H1 (cell line): ENCODE results near the gene GHRHR. TPM values are rescaled to one million over a fixed set of nuclear protein-coding genes. Genes with fewer than 3 reads are reported as not detected.
A peak's percentile ranks its signal among the peaks of the same experiment; 100 is the strongest.

ENCODE experiments used
- CTCF ChIA-PET: fragments of 300-600 bp; sonication (Branson Sonifier 250); formaldehyde crosslinking; loops from one replicate; lab custom pipeline; 2021; ENCODE audit not compliant: partially characterized antibody; lab: Charles Lee
- POLR2A ChIA-PET: fragments of 300-600 bp; sonication (Branson Sonifier 250); formaldehyde crosslinking; loops from one replicate; lab custom pipeline; 2021; ENCODE audit warnings: inconsistent platforms; ENCODE audit not compliant: partially characterized antibody; lab: Charles Lee
- DNase-seq, 2 experiments: peaks; one replicate each; pipeline versions ENCODE4 v3.0.0 to v3.0.0-alpha.2; 2010 to 2022; ENCODE audit warnings: low spot score in 2 of 2, low read depth in 1 of 2, mixed read lengths in 1 of 2
- FAIRE-seq: peaks from 2 replicates; lab custom pipeline; 2011; peaks lifted over from hg19 to GRCh38; lab: Jason Lieb, UNC
- H2AFZ ChIP-seq: 2 replicates; pipeline ENCODE4 v1.8.1; 2012; ENCODE audit warnings: low read length, inconsistent platforms
- H2AK5ac ChIP-seq: 2 replicates; pipeline ENCODE4 v1.6.1; 2013; ENCODE audit warnings: low read depth, low read length
- H2BK120ac ChIP-seq: replicated peaks from 2 replicates; pipeline ENCODE3; 2013; ENCODE audit warnings: low read depth, low read length, inconsistent platforms
- H2BK12ac ChIP-seq: 2 replicates; pipeline ENCODE4 v1.6.1; 2013; ENCODE audit warnings: low read depth, low read length
- H2BK15ac ChIP-seq: 2 replicates; pipeline ENCODE4 v1.6.1; 2013; ENCODE audit warnings: low read length
- H2BK20ac ChIP-seq: 2 replicates; pipeline ENCODE4 v1.6.1; 2013; ENCODE audit warnings: low read length
- H2BK5ac ChIP-seq: 2 replicates; pipeline ENCODE4 v1.6.1; 2013; ENCODE audit warnings: low read depth, low read length
- H3K14ac ChIP-seq: 2 replicates; pipeline ENCODE4 v1.6.1; 2013; ENCODE audit warnings: inconsistent platforms; ENCODE audit not compliant: insufficient read length
- H3K18ac ChIP-seq: 2 replicates; pipeline ENCODE4 v1.6.1; 2013; ENCODE audit warnings: low read length; ENCODE audit errors: extremely low read depth
- H3K23ac ChIP-seq: 2 replicates; pipeline ENCODE4 v1.6.1; 2013; ENCODE audit warnings: inconsistent platforms; ENCODE audit not compliant: insufficient read length
- H3K23me2 ChIP-seq: 2 replicates; pipeline ENCODE4 v1.6.1; 2013; ENCODE audit warnings: low read depth, low read length
- H3K27ac ChIP-seq: 2 replicates; pipeline ENCODE4 v1.6.1; 2011; ENCODE audit warnings: low read depth, low read length, inconsistent platforms
- H3K27me3 ChIP-seq, 4 experiments: replicated peaks in 1 of 4; 1 replicate in 1 of 4; 2 replicates in 3 of 4; pipeline versions ENCODE4 v1.6.1 to v1.8.1; 2011 to 2013; ENCODE audit warnings: low read length in 3 of 4, mild to moderate bottlenecking in 3 of 4, inconsistent platforms in 2 of 4, mixed read lengths in 2 of 4, moderate library complexity in 1 of 4; ENCODE audit not compliant: control insufficient read depth in 3 of 4, insufficient read depth in 3 of 4; ENCODE audit errors: extremely low read depth in 1 of 4
- H3K36me3 ChIP-seq, 4 experiments: 2 replicates each; pipeline versions ENCODE4 v1.6.1 to v1.8.1; 2011 to 2013; ENCODE audit warnings: mild to moderate bottlenecking in 4 of 4, low read length in 3 of 4, moderate library complexity in 2 of 4, control low read depth in 1 of 4, inconsistent platforms in 1 of 4; ENCODE audit not compliant: insufficient read depth in 4 of 4, control insufficient read depth in 2 of 4
- H3K4ac ChIP-seq: replicated peaks from 2 replicates; pipeline ENCODE3; 2013; ENCODE audit warnings: low read length, low read depth, mixed read lengths, inconsistent platforms; ENCODE audit not compliant: insufficient read length
- H3K4me1 ChIP-seq, 4 experiments: replicated peaks in 1 of 4; 1 replicate in 1 of 4; 2 replicates in 3 of 4; pipeline versions ENCODE4 v1.6.1 to v1.8.1; 2011 to 2013; ENCODE audit warnings: low read length in 3 of 4, inconsistent platforms in 2 of 4, mixed read lengths in 1 of 4; ENCODE audit not compliant: insufficient read depth in 4 of 4, control insufficient read depth in 3 of 4
- H3K4me2 ChIP-seq, 2 experiments: 2 replicates each; pipeline versions ENCODE4 v1.6.1 to v1.8.1; 2011 to 2013; ENCODE audit warnings: low read depth in 2 of 2, low read length in 2 of 2, control low read depth in 1 of 2, inconsistent platforms in 1 of 2, mild to moderate bottlenecking in 1 of 2; ENCODE audit not compliant: insufficient read depth in 1 of 2
- H3K4me3 ChIP-seq, 4 experiments: fragments of 200-600, 300-600 bp in 1 of 4; sonication (generic), shearing (Covaris generic), sonication (Bioruptor Twin) in 1 of 4; 2 replicates each; pipeline versions ENCODE4 v1.5.1 to v1.8.1; 2011 to 2016; ENCODE audit warnings: low read length in 4 of 4, low read depth in 3 of 4, control low read depth in 2 of 4, inconsistent platforms in 2 of 4, mild to moderate bottlenecking in 2 of 4, mixed read lengths in 1 of 4, moderate library complexity in 1 of 4; ENCODE audit not compliant: insufficient read depth in 2 of 4; ENCODE audit errors: extremely low read depth in 1 of 4
- H3K56ac ChIP-seq: replicated peaks from 2 replicates; pipeline ENCODE3; 2013; ENCODE audit warnings: low read depth, mild to moderate bottlenecking, mixed read lengths, low read length, inconsistent platforms; ENCODE audit not compliant: insufficient read length
- H3K79me1 ChIP-seq: 2 replicates; pipeline ENCODE4 v1.6.1; 2013; ENCODE audit warnings: low read depth, low read length, control low read depth
- H3K79me2 ChIP-seq, 2 experiments: 2 replicates each; pipeline versions ENCODE4 v1.6.1 to v1.8.1; 2012 to 2013; ENCODE audit warnings: low read length in 2 of 2, mild to moderate bottlenecking in 2 of 2, inconsistent platforms in 1 of 2; ENCODE audit not compliant: insufficient read depth in 2 of 2, control insufficient read depth in 1 of 2
- H3K9ac ChIP-seq, 4 experiments: replicated peaks in 1 of 4; 1 replicate in 1 of 4; 2 replicates in 3 of 4; pipeline versions ENCODE4 v1.6.1 to v1.8.1; 2011 to 2013; ENCODE audit warnings: low read depth in 3 of 4, low read length in 3 of 4, control low read depth in 2 of 4, mild to moderate bottlenecking in 2 of 4, moderate library complexity in 2 of 4, inconsistent platforms in 1 of 4; ENCODE audit errors: extremely low read depth in 1 of 4
- H3K9me3 ChIP-seq, 2 experiments: 2 replicates each; pipeline versions ENCODE4 v1.6.1 to v1.8.1; 2012 to 2013; ENCODE audit warnings: mild to moderate bottlenecking in 2 of 2, moderate library complexity in 2 of 2, control low read depth in 1 of 2, inconsistent platforms in 1 of 2, low read depth in 1 of 2, low read length in 1 of 2, mixed read lengths in 1 of 2; ENCODE audit not compliant: insufficient read depth in 2 of 2
- H4K20me1 ChIP-seq, 2 experiments: replicated peaks in 1 of 2; 2 replicates each; pipeline versions ENCODE3 to v1.8.1; 2011 to 2013; ENCODE audit warnings: inconsistent platforms in 2 of 2, low read length in 2 of 2, mild to moderate bottlenecking in 1 of 2; ENCODE audit not compliant: insufficient read depth in 2 of 2, control insufficient read depth in 1 of 2
- H4K5ac ChIP-seq: 2 replicates; pipeline ENCODE4 v1.6.1; 2013; ENCODE audit warnings: low read length, low read depth, mixed read lengths, inconsistent platforms; ENCODE audit not compliant: insufficient read length
- H4K8ac ChIP-seq: 2 replicates; pipeline ENCODE4 v1.8.0; 2013; ENCODE audit warnings: mild to moderate bottlenecking, moderate library complexity, low read length, inconsistent platforms; ENCODE audit not compliant: insufficient read depth; ENCODE audit errors: extremely low read depth
- H4K91ac ChIP-seq: replicated peaks from 2 replicates; pipeline ENCODE3; 2013; ENCODE audit warnings: low read length, mixed read lengths, inconsistent platforms; ENCODE audit not compliant: insufficient read length
- TAF7 ChIP-seq: optimal IDR thresholded peaks from 2 replicates; pipeline ENCODE3; 2011; ENCODE audit warnings: low read depth, mild to moderate bottlenecking, inconsistent platforms, low read length, moderate library complexity, borderline replicate concordance
- WGBS, 2 experiments: shearing (Covaris generic) in 1 of 2; methylation state at CpG; one replicate each; pipeline versions ENCODE4 v1.1.6 to v1.1.7; 2013 to 2015; ENCODE audit warnings: low lambda C conversion rate in 2 of 2, mixed read lengths in 2 of 2, inconsistent platforms in 1 of 2, low coverage in 1 of 2, missing lambda C conversion rate in 1 of 2; ENCODE audit not compliant: insufficient replicate concordance in 2 of 2, insufficient coverage in 1 of 2, insufficient read length in 1 of 2; ENCODE audit errors: extremely low coverage in 1 of 2, missing lambda C conversion rate in 1 of 2; 5-methylcytosine and 5-hydroxymethylcytosine counted together
- polyA plus RNA-seq, 7 experiments: library from polyadenylated mRNA; depleted of rRNA in 3 of 7; stranded (reverse) in 5 of 7; unstranded in 2 of 7; fragments of >200 nt in 5 of 7; fragments of 200-250 nt in 2 of 7; gene quantifications; 1 replicate in 5 of 7; 2 replicates in 1 of 7; 4 replicates in 1 of 7; pipeline versions ENCODE4 v1.2.1 to v1.2.3, GENCODE V29; 2011 to 2013; ENCODE audit warnings: missing spikeins in 2 of 7, mixed read lengths in 2 of 7
- total RNA-seq: library from RNA; stranded (reverse); fragmentation: NEBNext Ultra II Directional; extraction: Animal tissue kit (Norgen Biotek cat#: 25700); gene quantifications from 2 replicates; pipeline ENCODE4 v1.2.1, GENCODE V29; 2021

Gene GHRHR
- total and polyA plus RNA-seq, 2 of the 8 experiments (the other 6 are each of a cell fraction or from before 2014, with no cell fraction given): 0.60 to 6.5 TPM

DNA sequence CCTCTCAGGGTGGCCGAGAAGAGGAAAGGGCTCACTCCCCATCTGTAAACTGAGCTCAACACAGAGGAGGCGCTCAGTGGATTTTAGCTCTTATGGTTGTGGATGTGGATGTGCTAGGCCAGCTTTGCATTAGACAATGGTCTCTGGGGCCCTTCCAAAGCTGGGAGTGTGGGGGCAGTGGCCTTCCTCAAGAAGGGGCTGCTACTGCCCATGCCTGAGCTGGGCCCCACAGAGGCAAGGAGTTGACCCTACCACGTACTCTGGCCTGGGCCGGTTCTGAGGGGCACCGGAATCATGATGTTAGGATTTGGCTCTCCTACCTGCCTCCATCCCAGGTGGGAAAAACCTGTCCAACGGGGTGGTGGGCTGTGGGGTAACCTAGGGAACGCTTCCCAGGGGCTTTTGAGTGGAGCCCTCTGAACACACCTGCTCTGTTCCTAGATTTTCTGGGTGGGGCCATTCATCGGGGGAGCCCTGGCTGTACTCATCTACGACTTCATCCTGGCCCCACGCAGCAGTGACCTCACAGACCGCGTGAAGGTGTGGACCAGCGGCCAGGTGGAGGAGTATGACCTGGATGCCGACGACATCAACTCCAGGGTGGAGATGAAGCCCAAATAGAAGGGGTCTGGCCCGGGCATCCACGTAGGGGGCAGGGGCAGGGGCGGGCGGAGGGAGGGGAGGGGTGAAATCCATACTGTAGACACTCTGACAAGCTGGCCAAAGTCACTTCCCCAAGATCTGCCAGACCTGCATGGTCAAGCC lies 40.6 kb upstream of the GHRHR start:
- H2BK20ac ChIP-seq: no peak overlapping the region
- no peak overlapping the region for H3K23ac ChIP-seq
- FAIRE-seq (no peak), DNase-seq (peak in 1 of 2 experiments; percentile 36)
- no peaks in the 10 kb centered on the region for H3K79me1 ChIP-seq
- H3K14ac ChIP-seq: no peak overlapping the region
- H3K4me3 ChIP-seq: no peak overlapping the region
- no peaks in the 10 kb centered on the region for H3K23me2 ChIP-seq
- no peak overlapping the region for H3K4me2 ChIP-seq
- no peak overlapping the region for H3K56ac ChIP-seq
- H3K27me3 ChIP-seq: no peaks in the 10 kb centered on the region; a peak in 1 of 7 replicates
- H2AK5ac ChIP-seq: no peak overlapping the region
- no peak for TF ChIP-seq TAF7
- POLR2A ChIA-PET: interaction anchor here (0.8 kb wide), 1 partner anchor 10 kb away, joined by 3 read pairs; no protein-coding TSS in a partner anchor
- no peaks in the 10 kb centered on the region for H3K9me3 ChIP-seq
- CTCF ChIA-PET: interaction anchor here (0.8 to 2.0 kb wide), 8 partner anchors 10 to 137 kb away, joined by 3 to 9 read pairs (median 4); no protein-coding TSS in a partner anchor
- no peak overlapping the region for H2AFZ ChIP-seq
- H2BK5ac ChIP-seq: no peak overlapping the region
- H3K4me1 ChIP-seq: no peaks in the 10 kb centered on the region
- no peak overlapping the region for H2BK120ac ChIP-seq
- no peak overlapping the region for H4K91ac ChIP-seq
- no peaks in the 10 kb centered on the region for H3K79me2 ChIP-seq
- no peaks in the 10 kb centered on the region for H3K36me3 ChIP-seq
- no peak overlapping the region for H4K5ac ChIP-seq
- 90% methylated on average over 17 of the region's 19 CpGs; no CpG with 5 or more reads in 1 of the 2 experiments for WGBS, 2 experiments
- H3K9ac ChIP-seq: no peak overlapping the region
- H3K18ac ChIP-seq: no peak overlapping the region
- H3K27ac ChIP-seq: no peak overlapping the region
- no peak overlapping the region for H2BK12ac ChIP-seq
- H2BK15ac ChIP-seq: no peak overlapping the region
- no peak overlapping the region for H4K8ac ChIP-seq
- no peak overlapping the region for H3K4ac ChIP-seq
- no peaks in the 10 kb centered on the region for H4K20me1 ChIP-seq
